Stimulated activated CD8-positive, alpha-beta memory T cell treated with anti-CD3 and anti-CD28 coated beads, Interleukin-15, amount 100 ng/mL, for 48 hours (primary cell): ENCODE results near the gene FCGR3A.
"Not testable (repeated sequence)": the region's sequence is repeated elsewhere in the genome, so short reads cannot be mapped to it uniquely, and the experiment has no call there.

ENCODE experiments used
- DNase-seq, 2 donors: peaks; one replicate each; pipeline ENCODE4 v3.0.0-alpha.2; 2020; ENCODE audit warnings: low read depth in 2 of 2

Gene FCGR3A

GRCh38 chr1:161556990-161557389 lies 7.4 kb upstream of the FCGR3A start:
- DNase-seq: not testable (repeated sequence)

GRCh38 chr1:161556143-161556542 lies 6.5 kb upstream of the FCGR3A start:
- DNase-seq: not testable (repeated sequence)

- not testable (repeated sequence) for DNase-seq
These were observed 5.3 kb upstream of the FCGR3A start for GRCh38 chr1:161554815-161555417.

DNA sequence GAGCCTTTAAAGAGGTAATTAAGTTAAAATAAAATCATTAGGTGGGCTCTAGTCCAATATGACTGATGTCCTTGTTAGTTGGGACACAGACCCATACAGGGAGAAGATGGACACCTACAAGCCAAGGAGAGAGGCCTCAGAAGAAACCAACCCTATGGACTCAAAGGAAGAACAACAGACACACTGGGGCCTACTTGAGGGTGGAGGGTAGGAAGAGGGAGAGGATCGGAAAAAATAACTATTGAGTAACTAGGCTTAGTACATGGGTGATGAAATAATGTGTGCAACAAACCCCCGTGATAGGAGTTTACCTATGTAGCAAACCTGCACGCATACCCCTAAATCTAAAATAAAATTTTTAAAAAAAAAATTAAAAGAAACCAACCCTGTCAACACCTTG lies 4.7 kb upstream of the FCGR3A start:
- not testable (repeated sequence) for DNase-seq

- not testable (repeated sequence) for DNase-seq
These were observed 4.0 kb upstream of the FCGR3A start for GRCh38 chr1:161553631-161554030.

GRCh38 chr1:161550942-161551341 lies 1.3 kb upstream of the FCGR3A start:
- not testable (repeated sequence) for DNase-seq

DNA sequence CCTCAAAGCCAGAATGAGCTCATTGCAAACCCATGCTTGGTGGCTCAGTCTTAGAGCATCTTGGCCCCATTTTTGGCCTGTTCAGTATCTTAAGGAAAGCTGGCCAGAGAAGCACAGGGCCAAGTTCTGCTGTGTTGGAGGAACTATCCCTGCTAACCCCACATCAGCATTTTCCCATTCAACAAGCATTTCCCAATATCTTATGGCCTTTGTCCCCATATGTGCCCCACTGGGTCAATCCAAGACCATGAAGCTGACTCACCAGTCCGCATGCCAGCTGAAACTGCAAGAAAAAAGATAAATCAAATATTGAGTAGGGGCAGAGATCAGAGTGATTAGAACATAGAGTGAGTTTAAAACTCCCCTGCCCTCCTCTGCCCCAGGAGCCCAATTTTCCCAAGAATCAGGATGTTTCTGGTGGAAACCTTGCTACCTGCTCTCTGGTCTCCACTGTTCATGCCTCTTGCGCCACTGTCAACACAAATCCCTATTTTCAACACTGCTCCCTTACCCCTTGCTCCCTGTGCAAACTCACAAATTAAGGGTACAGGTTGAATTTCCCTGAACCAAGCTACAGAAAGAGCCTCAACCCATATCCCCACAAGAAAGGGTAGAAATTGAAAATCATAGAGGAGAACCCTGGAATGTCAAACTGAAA lies 740 bp downstream of the FCGR3A start:
- DNase-seq: not testable (repeated sequence)

DNA sequence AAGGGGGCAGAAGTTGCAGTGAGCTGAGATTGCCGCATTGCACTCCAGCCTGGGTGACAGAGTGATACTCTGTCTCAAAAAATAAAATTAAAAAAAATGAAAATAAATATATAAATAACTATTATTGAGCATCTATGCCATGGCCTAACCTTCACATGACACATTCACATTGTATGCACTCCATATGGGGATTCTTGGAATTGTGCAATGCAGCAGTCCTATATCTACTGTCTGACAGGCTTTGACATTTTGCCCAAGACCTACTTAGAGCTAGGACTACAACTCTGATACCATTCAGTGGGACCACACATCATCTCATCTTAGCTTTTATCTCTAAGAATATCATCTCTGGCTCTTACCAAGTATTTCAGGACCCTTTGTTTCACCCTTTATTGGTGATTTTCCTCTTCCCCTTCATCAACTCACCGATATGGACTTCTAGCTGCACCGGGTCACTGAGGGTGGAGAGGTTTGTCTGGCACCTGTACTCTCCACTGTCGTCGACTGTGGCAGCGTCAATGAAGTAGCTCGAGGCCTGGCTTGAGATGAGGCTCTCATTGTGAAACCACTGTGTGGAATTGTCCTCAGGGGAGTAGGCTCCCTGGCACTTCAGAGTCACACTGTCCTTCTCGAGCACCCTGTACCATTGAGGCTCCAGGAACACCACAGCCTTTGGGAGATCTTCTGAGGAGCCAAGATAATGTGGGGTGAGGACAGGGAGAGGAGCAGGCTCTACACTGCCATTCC lies 1.4 kb downstream of the FCGR3A start:
- not testable (repeated sequence) for DNase-seq

GRCh38 chr1:161545005-161545731 lies 4.5 kb downstream of the FCGR3A start:
- DNase-seq: not testable (repeated sequence)

- DNase-seq: not testable (repeated sequence)
These were observed 6.5 kb downstream of the FCGR3A start for GRCh38 chr1:161543125-161543524.

- peak in 1 of 2 donors; percentile 49 for DNase-seq
These were observed 7.5 kb downstream of the FCGR3A start for GRCh38 chr1:161542091-161542559.

DNA sequence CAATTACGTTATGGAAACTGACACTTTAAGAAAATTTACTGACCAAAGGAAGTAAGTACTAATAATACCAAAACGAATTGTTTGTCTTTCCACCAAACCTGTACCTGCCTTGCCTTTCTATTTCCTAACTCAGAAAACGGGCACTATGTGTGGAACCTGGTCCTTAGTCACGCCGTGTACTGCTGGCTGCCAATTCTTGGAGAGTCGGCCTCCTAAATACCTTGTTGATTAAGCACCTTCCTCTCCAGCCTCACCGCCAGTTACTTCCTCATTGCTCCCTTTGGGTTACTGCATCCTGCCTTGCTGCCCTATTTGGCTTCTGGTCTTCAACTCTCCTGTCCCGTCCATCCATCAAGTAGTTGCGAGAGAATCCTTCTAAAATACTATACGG lies 9.1 kb downstream of the FCGR3A start:
- DNase-seq: not testable (repeated sequence)

- peak; percentile 81 to 90 for DNase-seq
These were observed 9.7 kb downstream of the FCGR3A start for GRCh38 chr1:161539731-161540569.

- DNase-seq: not testable (repeated sequence)
These were observed 10.6 kb downstream of the FCGR3A start for GRCh38 chr1:161538925-161539479.

DNA sequence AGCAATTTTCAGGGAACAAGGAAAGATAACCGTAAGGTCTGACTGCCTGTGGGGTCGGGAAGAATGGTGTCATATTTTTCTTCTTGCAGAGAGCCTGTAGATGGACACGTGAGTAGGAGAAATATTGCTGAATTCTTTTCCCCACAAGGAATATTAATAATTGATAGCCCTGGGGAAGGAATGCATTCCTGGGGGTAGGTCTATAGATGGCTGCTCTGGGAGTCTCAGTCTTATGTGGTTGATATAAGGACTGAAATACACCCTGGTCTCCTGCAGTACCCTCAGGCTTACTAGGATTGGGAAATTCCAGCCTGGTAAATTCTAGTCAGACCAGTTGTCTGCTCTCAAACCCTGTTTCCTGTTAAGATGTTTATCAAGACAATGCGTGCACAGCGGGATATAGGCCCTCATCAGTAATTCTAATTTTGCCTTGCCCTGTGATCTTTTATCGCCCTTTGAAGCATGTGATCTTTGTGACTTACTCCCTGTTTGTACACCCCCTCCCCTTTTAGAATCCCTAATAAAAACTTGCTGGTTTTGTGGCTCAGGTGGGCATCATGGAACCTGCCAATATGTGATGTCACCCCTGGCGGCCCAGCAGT lies 12.4 kb downstream of the FCGR3A start:
- DNase-seq: not testable (repeated sequence)

DNA sequence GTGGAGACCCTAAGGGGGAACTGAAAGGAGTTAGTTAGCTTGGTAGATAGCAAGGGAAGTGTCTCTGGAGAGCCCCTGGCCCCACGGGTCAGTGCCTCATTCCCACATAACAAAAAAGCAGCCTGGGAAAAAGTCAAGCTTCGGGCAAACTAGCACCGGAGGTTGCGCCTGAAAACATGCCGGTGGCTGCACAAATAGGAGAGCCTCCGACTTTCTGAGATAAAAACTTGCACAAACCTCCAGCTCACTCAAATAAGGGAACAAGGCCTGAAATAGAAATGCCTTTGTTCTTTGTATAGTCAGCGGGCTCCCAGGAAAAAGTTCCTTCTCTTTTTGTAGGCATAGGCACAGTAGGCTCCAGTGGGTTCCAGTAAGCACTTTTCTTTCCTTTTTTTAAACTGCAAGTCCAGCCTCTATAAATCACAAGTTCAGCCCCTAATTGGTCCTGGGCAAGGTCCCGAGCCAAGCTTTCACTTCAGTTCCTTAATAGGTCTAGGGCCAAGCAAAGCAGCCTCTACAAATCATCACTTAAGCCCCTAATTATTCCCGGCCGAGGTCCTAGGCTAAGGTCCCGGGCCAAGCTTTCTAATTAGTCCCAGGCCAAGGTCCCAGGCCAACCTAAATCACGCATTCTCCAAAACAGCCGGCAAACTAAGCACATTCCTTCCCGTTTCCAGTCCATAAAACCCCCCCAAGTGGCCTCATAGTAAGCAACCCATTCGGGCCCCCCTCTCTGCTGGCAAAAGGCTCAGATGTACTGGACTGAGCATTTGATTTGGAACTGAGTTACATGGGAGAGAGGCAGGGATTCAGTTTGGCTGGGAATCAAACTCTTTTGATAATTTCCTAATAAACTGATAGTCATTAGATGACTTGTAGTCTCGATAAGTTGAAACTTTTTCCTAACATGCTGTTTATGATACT lies 16.7 kb downstream of the FCGR3A start:
- not testable (repeated sequence) for DNase-seq

GRCh38 chr1:161531986-161532643 lies 17.5 kb downstream of the FCGR3A start:
- no peak for DNase-seq
